Measurements from ENCODE around the gene UBE2G2. TPM values are rescaled to one million over a fixed set of nuclear protein-coding genes. Genes with fewer than 3 reads are reported as not detected.

Gene UBE2G2
- total and polyA plus RNA-seq, 2 donors (not counting 3 experiments of a cell fraction or from before 2014, with no cell fraction given), result 95.0 to 114 TPM

DNA sequence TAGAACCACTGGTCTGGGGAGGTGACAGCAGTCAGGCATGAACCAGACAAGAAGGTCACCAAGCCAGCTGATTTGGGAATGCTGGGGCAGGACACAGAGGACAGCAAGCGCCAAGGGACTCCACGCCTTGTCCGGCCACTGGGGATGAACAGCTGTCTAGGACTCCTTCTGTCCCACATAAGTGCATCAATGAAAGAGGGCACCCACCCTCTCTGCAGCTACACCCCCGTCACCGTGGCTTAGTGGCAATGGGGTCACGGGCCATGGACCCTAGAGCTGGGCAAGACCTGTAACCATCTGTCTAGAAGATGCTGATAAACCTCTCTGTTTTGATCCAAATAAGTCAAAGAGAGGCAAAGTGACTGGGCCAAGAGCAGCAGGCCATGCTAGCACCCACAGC lies 16.8 kb downstream of the UBE2G2 start:
- ChIA-PET CTCF (interaction anchor here (4.9 kb wide), 1 partner anchor 9 kb away, joined by 27 read pairs; no protein-coding TSS in a partner anchor), POLR2A (no interaction called here)
- H3K27me3 ChIP-seq (ENCODE audit: control insufficient read depth in 2 of 2, insufficient read depth in 2 of 2, low read length in 2 of 2), result no peaks in the 10 kb centered on the region
- peaks cover 2 to 4% of the 10 kb centered on the region in 2 experiments for H3K36me3 ChIP-seq (ENCODE audit: control insufficient read depth in 2 of 2, extremely low read depth in 1 of 2, insufficient read depth in 2 of 2, low read length in 2 of 2)
- TF ChIP-seq POLR2AphosphoS5 (IDR thresholded peaks at IDR 0.05; ENCODE audit: insufficient read depth, low read depth, low read length), result no peak
- TF ChIP-seq POLR2A (IDR thresholded peaks at IDR 0.05; ENCODE audit: low read depth, low read length), result no peak
- TF ChIP-seq MYC (IDR thresholded peaks at IDR 0.05; ENCODE audit: low read depth, low read length), result no peak
- TF ChIP-seq FOS (IDR thresholded peaks at IDR 0.05; ENCODE audit: borderline replicate concordance, insufficient read depth, low read length), result no peak
- no peak for TF ChIP-seq GATA2 (IDR thresholded peaks at IDR 0.05; ENCODE audit: insufficient read depth, insufficient read length, low read depth, low read length)
- no peak for TF ChIP-seq JUN (IDR thresholded peaks at IDR 0.05; ENCODE audit: borderline replicate concordance, insufficient read depth, insufficient read length, low read depth)
- TF ChIP-seq, protein P1, sequence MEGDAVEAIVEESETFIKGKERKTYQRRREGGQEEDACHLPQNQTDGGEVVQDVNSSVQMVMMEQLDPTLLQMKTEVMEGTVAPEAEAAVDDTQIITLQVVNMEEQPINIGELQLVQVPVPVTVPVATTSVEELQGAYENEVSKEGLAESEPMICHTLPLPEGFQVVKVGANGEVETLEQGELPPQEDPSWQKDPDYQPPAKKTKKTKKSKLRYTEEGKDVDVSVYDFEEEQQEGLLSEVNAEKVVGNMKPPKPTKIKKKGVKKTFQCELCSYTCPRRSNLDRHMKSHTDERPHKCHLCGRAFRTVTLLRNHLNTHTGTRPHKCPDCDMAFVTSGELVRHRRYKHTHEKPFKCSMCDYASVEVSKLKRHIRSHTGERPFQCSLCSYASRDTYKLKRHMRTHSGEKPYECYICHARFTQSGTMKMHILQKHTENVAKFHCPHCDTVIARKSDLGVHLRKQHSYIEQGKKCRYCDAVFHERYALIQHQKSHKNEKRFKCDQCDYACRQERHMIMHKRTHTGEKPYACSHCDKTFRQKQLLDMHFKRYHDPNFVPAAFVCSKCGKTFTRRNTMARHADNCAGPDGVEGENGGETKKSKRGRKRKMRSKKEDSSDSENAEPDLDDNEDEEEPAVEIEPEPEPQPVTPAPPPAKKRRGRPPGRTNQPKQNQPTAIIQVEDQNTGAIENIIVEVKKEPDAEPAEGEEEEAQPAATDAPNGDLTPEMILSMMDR (IDR thresholded peaks at IDR 0.05; ENCODE audit: extremely low read depth in 1 of 2, insufficient read depth in 1 of 2, low read depth in 1 of 2, low read length in 2 of 2), result no peak
- no peak for TF ChIP-seq EZH2 (IDR thresholded peaks at IDR 0.05; ENCODE audit: borderline replicate concordance, low read depth, low read length, severe bottlenecking)
- TF ChIP-seq, protein P2, sequence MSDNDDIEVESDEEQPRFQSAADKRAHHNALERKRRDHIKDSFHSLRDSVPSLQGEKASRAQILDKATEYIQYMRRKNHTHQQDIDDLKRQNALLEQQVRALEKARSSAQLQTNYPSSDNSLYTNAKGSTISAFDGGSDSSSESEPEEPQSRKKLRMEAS (IDR thresholded peaks at IDR 0.05; ENCODE audit: insufficient read depth, insufficient read length), result no peak
- no peak overlapping the region for H3K9ac ChIP-seq (replicated peaks; ENCODE audit: extremely low read depth, insufficient read depth, low read length)
- H3K9me3 ChIP-seq (replicated peaks; ENCODE audit: control insufficient read depth, insufficient read depth, low read length), result no peaks in the 10 kb centered on the region
- intact Hi-C loops (cut with micrococcal nuclease) (no loop called here), dilution Hi-C loops (cut with MboI; ENCODE audit: extremely low pct_ligation_motif_present, low sequenced_read_pairs) (no loop called here)
- H3K4me2 ChIP-seq (ENCODE audit: insufficient read depth, low read length), result no peak overlapping the region
- H3K79me2 ChIP-seq (ENCODE audit: control insufficient read depth, insufficient read depth, low read length), result peaks cover 63% of the 10 kb centered on the region
- no peaks in the 10 kb centered on the region for H3K9me1 ChIP-seq (replicated peaks; ENCODE audit: control insufficient read depth, extremely low read depth, insufficient read depth, low read length)
- no peak for DNase-seq (ENCODE audit: low read depth, low spot score)
- FAIRE-seq, result no peak
- H2AFZ ChIP-seq (ENCODE audit: low read depth, low read length), result no peak overlapping the region
- H4K20me1 ChIP-seq (replicated peaks; ENCODE audit: control insufficient read depth, extremely low read depth, insufficient read depth, low read length), result no peaks in the 10 kb centered on the region
- no TSS peak for BruUV-seq (replicated peaks)
- no peak overlapping the region for H3K27ac ChIP-seq (ENCODE audit: insufficient read depth, low read depth, low read length)
- H3K4me3 ChIP-seq (replicated peaks in 1 of 3; ENCODE audit: insufficient read depth in 1 of 3, low read depth in 1 of 3, low read length in 3 of 3), result no peak overlapping the region
- H3K4me1 ChIP-seq (ENCODE audit: control insufficient read depth, extremely low read depth, insufficient read depth, low read length), result no peaks in the 10 kb centered on the region
